ENCODE measurements around the gene KLHDC1. TPM values are rescaled to one million over a fixed set of nuclear protein-coding genes. Genes with fewer than 3 reads are reported as not detected.

KLHDC1 gene
- total and polyA plus RNA-seq, 3 donors from 2014 or later = 5.1 to 10.9 (median 7.6) TPM

DNA sequence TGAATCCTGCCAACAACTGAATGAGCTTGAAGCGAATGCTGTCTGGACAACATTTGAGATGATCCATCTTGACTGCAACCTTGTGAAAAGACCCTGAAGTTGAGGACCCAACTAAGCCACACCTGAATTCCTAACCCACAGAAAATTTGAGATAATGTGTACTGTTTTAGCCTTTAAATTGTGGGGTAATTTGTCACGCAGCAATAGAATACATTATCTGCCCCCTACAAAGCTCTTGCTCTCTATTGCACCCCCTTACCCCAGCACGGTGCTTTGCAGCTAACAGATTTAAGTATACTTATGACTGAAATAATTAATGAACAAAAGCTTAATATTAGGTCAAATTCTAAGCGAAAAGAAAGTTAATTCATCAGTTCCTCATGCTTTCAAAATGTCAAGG, 6.5 kb upstream of the KLHDC1 start:
- Histone ChIP-seq H3K9me3 (no peaks in the 10 kb centered on the region), H3K36me3 (ENCODE audit: low read depth, missing control alignments) (no peaks in the 10 kb centered on the region), H3K4me1 (no peaks in the 10 kb centered on the region), H3K4me3 (no peak overlapping the region), H3K27ac (no peak overlapping the region), H3K27me3 (no peaks in the 10 kb centered on the region)
- DNase-seq = no peak
- WGBS, 2 donors = 76 to 89% methylated on average over 4 of the region's 4 CpGs
- TF ChIP-seq CTCF (IDR thresholded peaks at IDR 0.05) (no peak), POLR2A (IDR thresholded peaks at IDR 0.05) (no peak)
- intact Hi-C loops (cut with DNase I; ENCODE audit: low total_unique reads) = no loop called here

- H3K4me3 ChIP-seq = peak within 1 kb of the TSS; percentile 64 to 84
- H3K9me3 ChIP-seq = no peaks in the 10 kb centered on the region
- DNase-seq = peak; percentile 80
- peak within 1 kb of the TSS; percentile 63 to 85 for H3K27ac ChIP-seq
- TF ChIP-seq CTCF (IDR thresholded peaks at IDR 0.05) (no peak), POLR2A (IDR thresholded peaks at IDR 0.05) (no peak)
- no peaks in the 10 kb centered on the region for H3K27me3 ChIP-seq
- H3K36me3 ChIP-seq (ENCODE audit: low read depth, missing control alignments) = no peaks in the 10 kb centered on the region
- WGBS, 2 donors = 4 to 13% methylated on average over 18 to 67 of the region's 67 CpGs
- no peaks in the 10 kb centered on the region for H3K4me1 ChIP-seq
- intact Hi-C loops (cut with DNase I; ENCODE audit: low total_unique reads) = no loop called here
These were observed 4.8 kb upstream of the KLHDC1 start, which contains the start of gene POLE2 for GRCh38 chr14:49687942-49688700. Gene POLE2 (minus strand): TSS chr14:49688214. CDS start chr14:49688203, 11 bp downstream.

DNA sequence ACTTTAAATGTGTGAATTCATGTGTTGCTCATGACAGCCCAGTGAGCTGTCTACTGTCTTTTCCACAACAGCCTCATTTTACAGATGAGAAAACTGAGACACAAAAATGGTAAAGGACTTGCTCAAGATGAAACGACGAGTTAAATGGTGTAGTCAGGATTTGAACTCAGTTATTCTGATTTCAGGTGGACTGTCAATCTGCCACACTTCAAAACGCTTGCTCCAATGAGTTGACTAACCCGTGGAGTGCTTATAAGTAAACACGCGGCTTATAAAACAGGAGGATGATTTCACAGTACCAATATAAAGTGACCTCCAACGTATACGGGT, 4.3 kb upstream of the KLHDC1 start:
- TF ChIP-seq POLR2A (IDR thresholded peaks at IDR 0.05) (no peak), CTCF (IDR thresholded peaks at IDR 0.05) (no peak)
- WGBS, 2 donors = 56 to 70% methylated on average over 8 of the region's 8 CpGs
- no peaks in the 10 kb centered on the region for H3K9me3 ChIP-seq
- peak overlapping the region; percentile 63 to 85 for H3K27ac ChIP-seq
- H3K4me3 ChIP-seq = peak overlapping the region; percentile 64 to 84
- no peaks in the 10 kb centered on the region for H3K4me1 ChIP-seq
- H3K27me3 ChIP-seq = no peaks in the 10 kb centered on the region
- intact Hi-C loops (cut with DNase I; ENCODE audit: low total_unique reads) = no loop called here
- DNase-seq = no peak
- H3K36me3 ChIP-seq (ENCODE audit: low read depth, missing control alignments) = no peaks in the 10 kb centered on the region

GRCh38 chr14:49691031-49691430, 1.9 kb upstream of the KLHDC1 start:
- WGBS, 2 donors = 58 to 63% methylated on average over 4 of the region's 4 CpGs
- H3K4me1 ChIP-seq = peaks cover 4% of the 10 kb centered on the region
- intact Hi-C loops (cut with DNase I; ENCODE audit: low total_unique reads) = no loop called here
- H3K9me3 ChIP-seq = no peaks in the 10 kb centered on the region
- H3K27me3 ChIP-seq = no peaks in the 10 kb centered on the region
- no peak for TF ChIP-seq CTCF (IDR thresholded peaks at IDR 0.05)
- no peak overlapping the region for H3K4me3 ChIP-seq
- no peak for DNase-seq
- no peaks in the 10 kb centered on the region for H3K36me3 ChIP-seq (ENCODE audit: low read depth, missing control alignments)
- no peak overlapping the region for H3K27ac ChIP-seq

All from testis (tissue), 3 donors.